ENCODE measurements around the gene LHFPL5.

The LHFPL5 gene

GRCh38 chr6:35804996-35805736 lies at the start of gene LHFPL5:
LHFPL5 (plus strand) TSS chr6:35805352; CDS start chr6:35805671, 319 bp downstream.
- peak; percentile 60 for DNase-seq

- DNase-seq: no peak
Observed at GRCh38 chr6:35757456-35758123, 47.6 kb upstream of the LHFPL5 start.

GRCh38 chr6:35759426-35759825 lies 45.7 kb upstream of the LHFPL5 start:
- DNase-seq: no peak

GRCh38 chr6:35765739-35766138 lies 39.4 kb upstream of the LHFPL5 start:
- no peak for DNase-seq

DNA sequence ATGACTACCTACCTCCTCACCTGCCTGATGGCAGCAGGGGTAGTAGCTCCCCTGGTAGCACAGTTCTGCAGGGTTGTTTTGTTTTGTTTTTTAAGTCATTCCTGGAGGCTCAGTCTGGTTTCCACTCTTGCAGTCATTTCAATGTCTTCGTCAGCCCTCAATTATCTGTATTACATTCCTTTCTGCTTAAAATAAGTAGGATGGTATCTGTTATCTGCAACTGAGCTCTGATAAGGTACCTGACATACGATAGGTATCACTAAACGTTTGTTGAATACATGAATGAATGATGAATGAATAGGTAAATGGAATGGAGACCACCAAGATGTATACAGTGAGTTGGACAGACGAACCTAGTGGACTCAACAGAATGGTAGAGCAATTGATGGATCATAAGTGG lies 35.9 kb upstream of the LHFPL5 start:
- DNase-seq: no peak

GRCh38 chr6:35771343-35771627 lies 33.9 kb upstream of the LHFPL5 start:
- DNase-seq: no peak

DNA sequence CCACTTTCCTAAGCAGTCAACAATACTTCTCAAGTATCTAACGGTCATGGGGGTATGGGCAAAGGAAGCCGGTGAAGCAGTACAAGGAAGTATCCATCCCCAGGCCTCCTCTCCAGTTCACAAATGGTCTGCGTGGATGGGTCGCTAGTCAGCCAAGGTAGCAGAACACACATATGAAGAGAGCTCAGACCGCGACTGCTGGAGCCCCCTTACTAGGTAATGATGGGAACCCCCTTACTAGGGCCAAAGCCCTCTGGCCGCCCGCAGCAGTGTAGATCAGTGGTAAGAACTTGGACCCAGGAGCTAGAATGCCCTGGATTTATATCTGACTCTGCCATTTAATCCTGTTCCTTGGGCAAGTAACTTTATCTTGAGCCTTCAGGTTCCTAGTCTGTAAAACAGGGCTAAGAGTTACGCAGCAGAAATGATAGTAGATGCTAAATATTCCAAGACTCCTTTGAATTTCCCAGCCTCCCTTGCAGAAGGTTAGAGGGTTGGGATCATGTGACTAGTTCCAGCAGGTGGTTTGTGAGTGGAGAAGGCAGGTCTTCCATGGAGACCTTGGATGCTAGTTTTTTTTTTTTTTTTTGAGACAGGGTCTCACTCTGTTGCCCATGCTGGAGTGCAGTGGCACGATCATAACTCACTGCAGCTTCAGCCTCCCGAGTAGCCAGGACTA lies 30.9 kb upstream of the LHFPL5 start:
- DNase-seq: no peak

DNA sequence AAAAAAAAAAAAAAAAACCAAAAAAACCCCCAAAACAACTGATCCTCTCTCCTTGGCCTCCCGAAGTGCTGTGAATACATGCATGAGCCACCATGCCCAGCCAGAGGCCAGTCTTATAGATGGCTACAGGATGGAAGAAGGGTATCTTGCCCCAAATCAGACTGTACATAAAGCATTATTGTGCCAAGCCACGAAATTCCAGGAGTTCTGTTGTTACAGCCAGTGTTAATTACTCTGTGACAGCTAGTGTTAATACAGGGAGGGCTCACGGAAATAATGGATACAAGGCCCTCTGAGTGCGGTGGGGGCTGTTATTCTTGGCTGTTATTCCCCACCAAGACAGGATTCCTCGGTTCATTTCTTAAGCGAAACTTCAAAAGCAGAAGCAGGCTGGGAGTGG lies 30.1 kb upstream of the LHFPL5 start:
- no peak for DNase-seq

DNA sequence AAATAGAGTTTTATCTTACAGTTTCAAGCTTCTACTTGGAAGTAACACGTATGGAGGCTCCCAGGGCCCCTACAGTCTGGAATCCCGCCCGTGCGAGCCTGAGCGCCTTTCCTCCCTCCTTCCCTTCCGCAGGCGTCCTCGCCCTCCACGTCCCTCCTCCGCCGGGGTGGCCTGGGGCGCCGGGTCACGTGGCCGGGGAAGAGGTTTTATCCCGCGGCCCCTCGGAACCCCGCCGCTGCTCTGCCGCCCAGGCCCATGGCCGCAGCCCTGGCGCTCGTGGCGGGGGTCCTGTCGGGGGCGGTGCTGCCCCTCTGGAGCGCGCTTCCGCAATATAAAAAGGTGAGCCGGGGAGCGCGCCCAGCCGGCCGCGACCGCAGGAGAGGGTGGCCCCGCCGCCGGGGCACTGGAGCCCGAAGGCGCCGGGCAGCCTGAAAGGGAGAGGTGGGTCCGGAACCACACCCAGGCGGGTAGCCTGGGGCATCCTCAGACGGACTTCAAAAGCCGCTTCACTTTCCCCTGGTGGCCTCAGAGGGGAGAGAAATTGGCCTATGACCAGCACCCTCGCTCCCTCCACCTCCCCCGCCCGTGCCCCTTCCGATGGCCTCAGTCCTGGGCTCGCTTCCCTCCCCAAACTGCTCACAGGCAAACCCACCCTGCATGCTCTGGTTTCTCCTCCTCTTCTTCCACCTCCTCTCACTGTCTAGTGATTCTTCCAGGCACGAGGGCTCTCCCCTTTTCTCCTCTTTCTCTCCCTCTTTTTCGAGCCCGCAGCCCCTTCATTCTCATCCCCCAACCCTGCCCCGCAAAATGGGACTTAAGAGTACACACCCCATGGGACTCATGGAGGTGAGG lies 28.6 kb upstream of the LHFPL5 start, which contains the start of gene CLPSL2:
Gene CLPSL2 (plus strand): TSS at position 235 of the 852 bp plus-strand sequence. CDS start 21 bp downstream, at position 256.
- peak; percentile 53 for DNase-seq

- DNase-seq: no peak
Observed at GRCh38 chr6:35777356-35778102, 27.6 kb upstream of the LHFPL5 start.

- DNase-seq: no peak
Observed at GRCh38 chr6:35778437-35778836, 26.7 kb upstream of the LHFPL5 start.

- no peak for DNase-seq
Observed at GRCh38 chr6:35780719-35781118, 24.4 kb upstream of the LHFPL5 start, which contains the start of gene CLPSL1. CLPSL1 (plus strand) TSS chr6:35781019; CDS start chr6:35781111, 92 bp downstream.

DNA sequence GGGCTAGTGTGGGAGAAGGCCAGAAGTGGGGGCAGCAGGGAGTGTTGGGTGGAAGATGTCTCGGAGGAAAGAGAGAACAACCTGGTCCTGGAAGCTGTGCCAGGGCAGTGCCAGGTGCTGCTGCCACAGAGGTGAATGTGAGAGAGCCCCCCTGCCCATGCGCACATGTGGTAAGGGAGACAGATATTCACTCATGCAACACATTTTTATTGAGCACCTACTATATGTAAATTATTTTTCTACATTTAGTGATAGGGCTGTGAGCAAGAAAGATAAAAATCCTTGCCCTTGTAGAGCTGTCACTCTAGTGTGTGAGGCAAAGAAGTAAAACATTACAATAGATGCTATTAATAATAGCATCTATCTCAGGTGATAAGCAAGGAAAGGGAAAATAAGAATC lies 23.9 kb upstream of the LHFPL5 start:
- no peak for DNase-seq

- DNase-seq: no peak
Observed at GRCh38 chr6:35782424-35782823, 22.7 kb upstream of the LHFPL5 start.

DNA sequence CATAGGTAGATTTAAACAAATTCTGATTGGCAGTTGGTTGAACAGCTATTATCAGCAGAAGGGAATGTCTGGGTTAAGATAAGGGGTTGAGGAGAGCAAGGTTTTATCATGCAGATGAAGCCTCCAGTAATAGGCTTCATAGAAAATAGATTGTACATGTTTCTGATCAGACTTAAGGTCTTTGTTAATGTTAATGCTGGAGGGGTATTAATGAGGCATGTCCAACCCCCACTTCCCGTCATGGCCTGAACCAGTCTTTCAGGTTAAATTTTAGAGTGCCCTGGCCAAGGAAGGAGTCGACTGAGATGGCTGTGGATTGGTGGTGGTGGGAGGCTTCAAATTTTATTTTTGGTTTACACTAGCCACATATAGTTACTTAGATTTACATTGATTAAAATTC lies 21.0 kb upstream of the LHFPL5 start:
- no peak for DNase-seq

GRCh38 chr6:35786272-35786671 lies 18.9 kb upstream of the LHFPL5 start:
- no peak for DNase-seq

DNA sequence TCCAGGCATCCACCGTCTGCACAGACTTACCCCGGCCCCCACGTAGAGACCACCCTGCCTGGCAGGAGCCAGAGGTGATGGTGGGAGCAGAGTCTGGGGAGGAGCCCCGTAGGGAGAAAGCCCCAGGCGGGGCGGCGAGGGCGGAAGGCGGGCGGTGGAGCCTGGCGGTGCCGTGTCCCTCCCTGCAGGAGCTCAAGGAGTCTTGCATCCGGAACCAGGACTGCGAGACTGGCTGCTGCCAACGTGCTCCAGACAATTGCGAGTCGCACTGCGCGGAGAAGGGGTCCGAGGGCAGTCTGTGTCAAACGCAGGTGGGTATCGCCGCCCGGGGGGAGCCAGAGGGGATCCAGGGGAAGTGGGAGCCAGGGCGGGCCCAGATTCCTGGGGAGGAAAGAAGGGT lies 18.3 kb upstream of the LHFPL5 start:
- DNase-seq: no peak

GRCh38 chr6:35787266-35788218 lies 17.6 kb upstream of the LHFPL5 start:
- no peak for DNase-seq

DNA sequence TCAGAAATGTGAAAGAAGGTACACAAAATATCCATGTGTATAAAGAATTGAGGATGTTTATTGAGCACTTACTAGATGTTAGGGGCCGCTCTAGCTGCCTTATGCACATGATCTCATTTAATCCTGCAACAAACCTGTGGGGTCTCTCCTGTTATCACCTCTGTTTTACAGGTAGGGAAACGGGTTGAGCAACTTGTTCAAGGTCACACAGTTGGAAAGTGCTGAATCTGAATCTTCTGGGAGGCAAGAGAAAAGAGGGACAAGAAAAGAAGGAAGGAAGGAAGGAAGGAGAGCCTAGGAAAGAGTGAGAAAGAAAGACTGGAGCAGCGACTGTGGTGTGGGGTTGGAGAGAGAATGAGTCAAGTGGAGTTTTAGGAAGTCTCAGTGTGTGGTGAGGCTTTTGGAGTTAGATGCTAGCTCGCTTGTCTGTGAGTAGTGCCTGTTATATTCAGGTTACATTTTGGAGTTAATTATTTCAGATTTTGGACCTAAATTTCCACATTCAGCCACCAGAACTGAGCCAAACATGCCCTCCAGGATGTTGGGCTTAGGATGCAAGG lies 16.6 kb upstream of the LHFPL5 start:
- no peak for DNase-seq

DNA sequence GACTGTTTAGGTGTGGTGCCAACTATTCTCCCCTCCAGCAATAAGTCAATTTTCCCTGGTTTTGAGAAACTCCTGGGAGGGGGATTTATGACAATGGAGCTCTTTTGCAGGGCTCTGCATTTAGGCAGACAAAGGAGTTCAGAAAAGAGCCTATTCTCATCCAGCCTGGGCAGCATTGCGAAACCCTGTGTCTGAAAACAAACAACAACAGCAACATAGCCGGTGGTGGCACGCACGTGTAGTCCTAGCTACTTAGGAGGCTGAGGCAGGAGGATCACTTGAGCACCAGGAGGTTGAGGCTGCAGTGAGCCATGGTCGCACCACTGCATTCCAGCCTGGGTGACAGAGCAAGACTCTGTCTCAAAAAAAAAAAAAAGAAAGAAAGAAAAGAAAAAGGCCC lies 14.5 kb upstream of the LHFPL5 start:
- DNase-seq: no peak
